GM19328 (cell line): Measurements from ENCODE around the gene KLLN.
"Not testable (repeated sequence)": the region's sequence is repeated elsewhere in the genome, so short reads cannot be mapped to it uniquely, and the experiment has no call there.

Source experiments
- ATAC-seq: cut with Tn5 transposase; IDR thresholded peaks from one replicate; pipeline ENCODE4 v1.9.1; 2021; ENCODE audit warnings: mild to moderate bottlenecking, moderate library complexity; ENCODE audit not compliant: unreplicated experiment

KLLN gene

GRCh38 chr10:87843714-87844113 is 19.6 kb downstream of the KLLN start:
- ATAC-seq = no peak

GRCh38 chr10:87842776-87843497 is 20.4 kb downstream of the KLLN start:
- no peak for ATAC-seq

- ATAC-seq = no peak
These were observed 21.1 kb downstream of the KLLN start for GRCh38 chr10:87842220-87842641.

- no peak for ATAC-seq
These were observed 22.1 kb downstream of the KLLN start for GRCh38 chr10:87841186-87841585.

- ATAC-seq = no peak
These were observed 24.7 kb downstream of the KLLN start for GRCh38 chr10:87838650-87839049.

- ATAC-seq = no peak
These were observed 25.9 kb downstream of the KLLN start for GRCh38 chr10:87837445-87837844.

GRCh38 chr10:87836098-87836497 is 27.2 kb downstream of the KLLN start:
- ATAC-seq = no peak

GRCh38 chr10:87829986-87830729 is 33.2 kb downstream of the KLLN start:
- ATAC-seq = no peak

GRCh38 chr10:87829051-87829450 is 34.3 kb downstream of the KLLN start:
- ATAC-seq = not testable (repeated sequence)

- ATAC-seq = no peak
These were observed 35.7 kb downstream of the KLLN start for GRCh38 chr10:87827681-87828080.

GRCh38 chr10:87826653-87827052 is 36.7 kb downstream of the KLLN start:
- no peak for ATAC-seq

GRCh38 chr10:87819289-87819585 is 44.1 kb downstream of the KLLN start:
- no peak for ATAC-seq

- ATAC-seq = peak; percentile 41
These were observed 44.6 kb downstream of the KLLN start for GRCh38 chr10:87818505-87819288.

- peak; percentile 82 for ATAC-seq
These were observed 45.5 kb downstream of the KLLN start, which contains the start of gene ATAD1 for GRCh38 chr10:87817609-87818504. Gene ATAD1, minus strand, starts transcription at chr10:87818226. Its CDS starts 3,627 bp downstream, at chr10:87814599.

GRCh38 chr10:87816898-87817608 is 46.3 kb downstream of the KLLN start:
- no peak for ATAC-seq

- no peak for ATAC-seq
These were observed 47.0 kb downstream of the KLLN start for GRCh38 chr10:87816163-87816897.
